ENCODE measurements around the gene RAC3. TPM values are rescaled to one million over a fixed set of nuclear protein-coding genes. Genes with fewer than 3 reads are reported as not detected.

RAC3 gene
- total RNA-seq, 1 experiment from 2014 or later, result 9.9 TPM

DNA sequence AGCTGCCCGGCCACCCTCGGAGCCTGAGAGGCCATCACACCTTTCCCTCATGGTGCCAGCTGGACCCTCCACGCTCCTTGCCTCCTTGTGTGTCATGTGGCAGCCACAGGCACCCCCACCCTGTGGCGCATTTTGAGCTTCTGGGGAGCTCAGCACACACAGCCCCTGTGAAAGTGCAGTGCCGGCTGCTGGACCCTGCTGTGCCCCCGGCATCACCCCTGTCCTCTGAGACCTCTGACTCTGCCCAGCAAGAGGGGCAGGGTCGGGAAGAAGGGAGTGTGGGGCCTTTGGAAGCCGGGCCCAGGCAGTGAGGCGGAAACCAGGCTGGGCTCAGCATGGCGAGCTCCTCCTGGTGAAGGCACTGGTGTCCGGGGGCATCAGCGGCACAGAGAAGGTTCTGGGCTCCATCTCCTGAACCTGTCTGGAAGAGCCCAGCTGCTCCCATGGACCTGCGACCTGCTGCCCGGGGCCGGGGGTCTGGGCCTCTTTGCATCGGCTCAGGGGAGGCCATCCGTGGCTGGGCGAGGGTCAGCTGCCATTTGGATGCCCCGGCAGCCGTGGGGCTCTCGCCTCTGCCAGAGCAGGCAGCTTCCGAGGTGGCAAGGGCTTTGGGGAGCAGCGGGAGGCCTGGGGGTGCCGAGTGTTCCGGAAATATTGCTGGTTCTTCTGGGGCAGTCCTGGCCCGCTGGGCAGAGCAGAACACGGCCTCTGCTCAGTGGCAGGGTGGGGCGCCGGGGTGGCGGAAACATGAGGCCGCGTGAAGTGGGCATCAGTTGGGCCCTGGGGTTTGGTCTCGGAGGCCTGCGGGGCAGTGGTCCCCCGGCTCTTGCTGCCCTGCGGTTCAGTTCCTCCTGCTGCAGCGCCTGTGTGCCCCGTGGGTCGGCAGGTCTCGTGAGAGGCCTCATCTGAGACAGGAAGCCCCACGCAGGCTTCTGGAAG lies 26.7 kb upstream of the RAC3 start:
- no peaks in the 10 kb centered on the region; the same call in 1 of the 2 replicates for H3K36me3 ChIP-seq
- H3K4me3 ChIP-seq, result no peak overlapping the region
- H3K27me3 ChIP-seq (replicated peaks), result no peaks in the 10 kb centered on the region
- no peaks in the 10 kb centered on the region for H3K9me3 ChIP-seq (replicated peaks)
- H3K27ac ChIP-seq, result peak overlapping the region; percentile 63
- H3K4me1 ChIP-seq (replicated peaks), result peaks cover 57% of the 10 kb centered on the region
- no peak for DNase-seq (ENCODE audit: low read depth in 1 of 2, low spot score in 2 of 2)

- H3K27me3 ChIP-seq (replicated peaks), result no peaks in the 10 kb centered on the region
- peaks cover 57% of the 10 kb centered on the region for H3K4me1 ChIP-seq (replicated peaks)
- peaks cover 3% of the 10 kb centered on the region; the same call in 1 of the 2 replicates for H3K36me3 ChIP-seq
- DNase-seq (ENCODE audit: low read depth in 1 of 2, low spot score in 2 of 2), result no peak
- H3K4me3 ChIP-seq, result no peak overlapping the region
- H3K9me3 ChIP-seq (replicated peaks), result no peaks in the 10 kb centered on the region
- no peak overlapping the region for H3K27ac ChIP-seq
These were observed 25.7 kb upstream of the RAC3 start for GRCh38 chr17:82005701-82006348.

DNA sequence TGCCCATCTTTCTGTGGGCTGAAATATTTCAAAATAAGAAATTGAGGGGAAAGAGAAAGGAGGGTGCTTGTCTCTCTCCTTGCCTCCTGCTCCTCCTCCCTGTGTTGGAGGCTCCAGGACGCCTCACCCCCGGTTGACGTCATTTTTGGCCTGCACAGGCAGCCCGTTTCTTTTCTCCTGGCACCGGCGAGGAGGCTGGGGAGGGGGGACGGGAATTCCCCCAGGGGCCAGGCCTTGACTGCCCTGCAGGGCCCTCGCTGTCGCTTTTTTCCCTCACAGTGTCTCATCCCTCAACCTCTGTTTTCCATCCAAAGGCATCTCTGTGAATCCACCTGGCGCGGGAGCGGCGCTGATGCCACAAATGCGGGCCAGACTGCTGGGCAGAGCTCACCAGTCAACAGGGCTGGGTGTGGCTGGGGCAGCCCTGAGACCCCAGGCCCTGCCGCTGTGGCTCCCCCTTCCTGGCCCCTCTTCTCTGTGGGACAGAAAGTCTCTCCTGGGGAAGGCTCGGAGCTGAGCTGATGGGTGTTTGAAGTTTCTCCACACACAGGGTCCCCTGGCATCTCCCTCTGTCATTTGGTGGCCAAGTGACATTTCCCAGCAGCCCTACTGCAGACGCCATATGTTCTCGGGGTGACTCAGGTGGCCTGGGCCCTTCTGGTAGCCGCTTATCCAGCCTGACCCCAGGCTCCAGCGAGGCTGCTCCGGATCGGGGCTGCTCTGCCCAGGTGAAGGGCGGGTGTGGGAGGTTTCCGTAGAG lies 24.8 kb upstream of the RAC3 start:
- H3K4me3 ChIP-seq, result no peak overlapping the region
- H3K27ac ChIP-seq, result no peak overlapping the region
- H3K9me3 ChIP-seq (replicated peaks), result no peaks in the 10 kb centered on the region
- peaks cover 5% of the 10 kb centered on the region; the same call in 1 of the 2 replicates for H3K36me3 ChIP-seq
- H3K4me1 ChIP-seq (replicated peaks), result peaks cover 57% of the 10 kb centered on the region
- peak; percentile 55 to 76 for DNase-seq (ENCODE audit: low read depth in 1 of 2, low spot score in 2 of 2)
- no peaks in the 10 kb centered on the region for H3K27me3 ChIP-seq (replicated peaks)

- Histone ChIP-seq H3K9me3 (replicated peaks) (no peaks in the 10 kb centered on the region), H3K27me3 (replicated peaks) (no peaks in the 10 kb centered on the region), H3K4me3 (no peak overlapping the region), H3K27ac (no peak overlapping the region), H3K4me1 (replicated peaks) (peaks cover 57% of the 10 kb centered on the region), H3K36me3 (peaks cover 5% of the 10 kb centered on the region; the same call in 1 of the 2 replicates)
- DNase-seq (ENCODE audit: low read depth in 1 of 2, low spot score in 2 of 2), result no peak
These were observed 24.3 kb upstream of the RAC3 start for GRCh38 chr17:82007228-82007494.

- H3K36me3 ChIP-seq, result peaks cover 5% of the 10 kb centered on the region; the same call in 1 of the 2 replicates
- DNase-seq (ENCODE audit: low read depth in 1 of 2, low spot score in 2 of 2), result no peak
These were observed 23.8 kb upstream of the RAC3 start for GRCh38 chr17:82007495-82008257.

DNA sequence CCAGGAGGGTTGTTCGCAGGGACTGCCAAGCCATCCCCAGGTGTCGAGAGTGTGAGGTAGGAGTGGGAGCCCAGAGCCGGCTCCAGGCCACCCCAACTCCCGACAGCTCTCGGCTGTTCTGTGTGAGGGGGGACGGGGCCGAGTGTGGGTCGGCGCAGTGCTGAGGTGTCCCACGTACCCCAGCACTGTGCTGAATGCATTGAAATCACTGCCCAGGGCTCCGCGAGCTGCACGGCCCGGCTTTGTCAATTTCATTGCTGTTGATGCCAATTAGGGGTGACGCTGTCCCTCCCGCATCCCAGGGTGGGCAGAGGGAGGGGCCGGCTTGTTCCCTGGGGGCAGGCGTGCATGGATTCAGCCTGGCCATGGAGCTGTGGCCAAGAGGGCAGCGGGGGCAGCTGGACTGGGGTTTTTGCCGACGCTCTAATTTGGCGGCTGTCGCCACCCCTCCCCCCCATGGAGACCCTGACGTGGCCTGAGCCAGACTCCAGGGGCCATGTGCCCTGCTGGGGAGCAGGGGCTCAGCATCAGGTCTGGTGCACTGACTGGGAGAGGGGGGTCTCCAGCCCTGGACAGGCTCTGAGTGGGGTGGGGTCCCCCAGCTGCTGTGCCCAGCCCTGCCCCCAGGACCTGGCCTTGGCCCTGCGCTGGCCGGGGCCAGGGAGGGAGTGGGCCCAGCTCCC lies 23.1 kb upstream of the RAC3 start:
- H3K4me1 ChIP-seq (replicated peaks), result peaks cover 44% of the 10 kb centered on the region
- no peak overlapping the region for H3K4me3 ChIP-seq
- no peak for DNase-seq (ENCODE audit: low read depth in 1 of 2, low spot score in 2 of 2)
- no peaks in the 10 kb centered on the region for H3K9me3 ChIP-seq (replicated peaks)
- H3K27me3 ChIP-seq (replicated peaks), result no peaks in the 10 kb centered on the region
- peaks cover 5% of the 10 kb centered on the region; the same call in 1 of the 2 replicates for H3K36me3 ChIP-seq
- H3K27ac ChIP-seq, result no peak overlapping the region

More at GRCh38 chr17:82007495-82008257, 23.8 kb upstream of the RAC3 start:
- no peak overlapping the region for H3K4me3 ChIP-seq
- H3K4me1 ChIP-seq (replicated peaks), result peaks cover 51% of the 10 kb centered on the region
- no peaks in the 10 kb centered on the region for H3K27me3 ChIP-seq (replicated peaks)
- no peaks in the 10 kb centered on the region for H3K9me3 ChIP-seq (replicated peaks)
- H3K27ac ChIP-seq, result no peak overlapping the region

- no peak overlapping the region for H3K27ac ChIP-seq
- peaks cover 40% of the 10 kb centered on the region for H3K4me1 ChIP-seq (replicated peaks)
- H3K9me3 ChIP-seq (replicated peaks), result no peaks in the 10 kb centered on the region
- no peak for DNase-seq (ENCODE audit: low read depth in 1 of 2, low spot score in 2 of 2)
- no peaks in the 10 kb centered on the region for H3K27me3 ChIP-seq (replicated peaks)
- H3K36me3 ChIP-seq, result peaks cover 5% of the 10 kb centered on the region; the same call in 1 of the 2 replicates
- no peak overlapping the region for H3K4me3 ChIP-seq
These were observed 22.5 kb upstream of the RAC3 start for GRCh38 chr17:82008941-82009405.

GRCh38 chr17:82009413-82009812 lies 22.1 kb upstream of the RAC3 start:
- Histone ChIP-seq H3K27ac (no peak overlapping the region), H3K4me1 (replicated peaks) (peaks cover 36% of the 10 kb centered on the region), H3K9me3 (replicated peaks) (no peaks in the 10 kb centered on the region), H3K27me3 (replicated peaks) (no peaks in the 10 kb centered on the region), H3K36me3 (peaks cover 8% of the 10 kb centered on the region; the same call in 1 of the 2 replicates), H3K4me3 (no peak overlapping the region)
- no peak for DNase-seq (ENCODE audit: low read depth in 1 of 2, low spot score in 2 of 2)

DNA sequence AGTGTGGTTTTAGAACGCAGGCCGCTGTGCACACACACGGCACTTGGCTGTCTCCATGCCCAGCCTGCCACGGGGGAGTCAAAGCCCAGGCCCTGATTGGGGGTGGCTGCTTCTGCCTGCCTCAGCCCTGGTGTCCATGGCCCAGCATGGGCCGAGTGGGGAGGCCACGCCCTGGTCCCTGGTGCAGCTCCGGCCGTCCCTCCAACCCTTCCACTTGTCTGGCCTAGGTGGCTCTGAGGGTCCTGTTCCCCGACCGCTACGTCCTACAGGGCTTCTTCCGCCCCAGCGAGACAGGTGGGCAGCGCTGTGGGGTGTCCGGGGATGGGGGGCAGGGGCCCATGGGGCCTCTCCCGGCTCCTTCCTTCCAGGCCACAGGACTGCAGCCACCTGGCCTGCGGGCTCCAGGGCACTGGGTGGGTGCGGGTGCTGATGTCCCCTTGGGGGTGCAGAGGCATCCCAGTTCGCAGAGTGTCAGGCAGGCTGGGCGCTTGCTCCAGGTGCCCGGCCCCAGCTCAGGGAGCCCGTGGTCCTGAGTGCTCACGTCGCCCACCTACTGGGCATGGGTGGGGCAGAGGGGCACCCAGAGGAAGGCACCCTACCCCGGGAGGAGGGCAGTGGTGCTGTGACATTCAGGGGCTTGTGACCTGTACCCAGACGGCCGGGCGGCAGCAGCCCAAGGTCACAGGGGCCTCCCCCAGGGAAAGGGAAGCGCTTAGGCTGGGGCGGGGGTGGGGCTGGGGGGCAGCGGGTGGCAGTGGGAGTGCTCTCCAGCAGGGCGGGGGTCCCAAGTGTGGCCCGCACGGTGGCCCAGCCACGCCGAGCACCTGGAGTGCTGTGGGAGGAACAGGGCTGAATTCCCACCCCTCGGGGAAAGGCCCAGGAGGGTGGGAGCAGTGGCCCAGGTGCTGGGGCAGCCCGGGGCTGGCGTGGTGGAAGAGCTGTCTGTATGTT lies 20.6 kb upstream of the RAC3 start:
- H3K4me3 ChIP-seq, result no peak overlapping the region
- H3K27ac ChIP-seq, result no peak overlapping the region

GRCh38 chr17:82011617-82012187 lies 19.8 kb upstream of the RAC3 start:
- peaks cover 11% of the 10 kb centered on the region; the same call in 1 of the 2 replicates for H3K36me3 ChIP-seq
- no peaks in the 10 kb centered on the region for H3K27me3 ChIP-seq (replicated peaks)
- no peak overlapping the region for H3K27ac ChIP-seq
- no peak overlapping the region for H3K4me3 ChIP-seq
- DNase-seq (ENCODE audit: low read depth in 1 of 2, low spot score in 2 of 2), result no peak
- H3K4me1 ChIP-seq (replicated peaks), result peaks cover 13% of the 10 kb centered on the region
- no peaks in the 10 kb centered on the region for H3K9me3 ChIP-seq (replicated peaks)

More for the DNA sequence above, 20.6 kb upstream of the RAC3 start:
- no peak for DNase-seq (ENCODE audit: low read depth in 1 of 2, low spot score in 2 of 2)
- Histone ChIP-seq H3K36me3 (peaks cover 8% of the 10 kb centered on the region; the same call in 1 of the 2 replicates), H3K4me1 (replicated peaks) (peaks cover 21% of the 10 kb centered on the region), H3K9me3 (replicated peaks) (no peaks in the 10 kb centered on the region), H3K27me3 (replicated peaks) (no peaks in the 10 kb centered on the region)

GRCh38 chr17:82012261-82012639 lies 19.2 kb upstream of the RAC3 start:
- DNase-seq (ENCODE audit: low read depth in 1 of 2, low spot score in 2 of 2), result no peak
- Histone ChIP-seq H3K4me1 (replicated peaks) (peaks cover 7% of the 10 kb centered on the region), H3K27me3 (replicated peaks) (no peaks in the 10 kb centered on the region), H3K9me3 (replicated peaks) (no peaks in the 10 kb centered on the region), H3K27ac (no peak overlapping the region), H3K36me3 (peaks cover 14% of the 10 kb centered on the region; the same call in 1 of the 2 replicates), H3K4me3 (no peak overlapping the region)

Data from SJSA1 (cell line).